GM19395 (cell line): ENCODE results near the gene ACTL6A.

Source experiments
- ATAC-seq: cut with Tn5 transposase; IDR thresholded peaks from one replicate; pipeline ENCODE4 v1.9.1; 2021; ENCODE audit warnings: mild to moderate bottlenecking, moderate library complexity; ENCODE audit not compliant: unreplicated experiment

Gene ACTL6A

GRCh38 chr3:179589143-179589542 is 26.4 kb downstream of the ACTL6A start:
- no peak for ATAC-seq

- no peak for ATAC-seq
These were observed 27.9 kb downstream of the ACTL6A start for GRCh38 chr3:179590669-179591068.

- no peak for ATAC-seq
These were observed 28.6 kb downstream of the ACTL6A start for GRCh38 chr3:179591313-179591712.

GRCh38 chr3:179599531-179599930 is 36.8 kb downstream of the ACTL6A start:
- ATAC-seq = no peak

- no peak for ATAC-seq
These were observed 40.6 kb downstream of the ACTL6A start for GRCh38 chr3:179603321-179603720.

- no peak for ATAC-seq
These were observed 41.1 kb downstream of the ACTL6A start for GRCh38 chr3:179603831-179604230.

GRCh38 chr3:179604321-179605078 is 41.8 kb downstream of the ACTL6A start, which contains the start of the genes MRPL47 and NDUFB5:
TSS of gene MRPL47 (minus strand) at chr3:179604638. CDS start at chr3:179604624, 14 bp downstream.
TSS of gene NDUFB5 (plus strand) at chr3:179604794. CDS start at chr3:179604816, 22 bp downstream.
- peak; percentile 96 for ATAC-seq

- ATAC-seq = no peak
These were observed 43.9 kb downstream of the ACTL6A start for GRCh38 chr3:179606534-179607085.

- ATAC-seq = peak; percentile 59
These were observed 46.4 kb downstream of the ACTL6A start for GRCh38 chr3:179608931-179609720.

GRCh38 chr3:179610066-179610465 is 47.3 kb downstream of the ACTL6A start:
- no peak for ATAC-seq

GRCh38 chr3:179613807-179614206 is 51.1 kb downstream of the ACTL6A start:
- ATAC-seq = no peak

- ATAC-seq = no peak
These were observed 52.9 kb downstream of the ACTL6A start for GRCh38 chr3:179615458-179616173.

GRCh38 chr3:179622023-179622422 is 59.3 kb downstream of the ACTL6A start:
- no peak for ATAC-seq

GRCh38 chr3:179624451-179624850 is 61.7 kb downstream of the ACTL6A start:
- no peak for ATAC-seq

- ATAC-seq = peak; percentile 70
These were observed 68.2 kb downstream of the ACTL6A start for GRCh38 chr3:179630753-179631451.
